ENCODE data around the gene EPHB2.

- TF ChIP-seq CTCF (IDR thresholded peaks at IDR 0.05; ENCODE audit: poor library complexity, severe bottlenecking): no peak
- no peak for TF ChIP-seq TAF1 (IDR thresholded peaks at IDR 0.05; ENCODE audit: low read depth)
- no peak for TF ChIP-seq POLR2AphosphoS5 (IDR thresholded peaks at IDR 0.05)
- no peak for TF ChIP-seq RAD21 (conservative IDR thresholded peaks at IDR 0.05)
- TF ChIP-seq EZH2 (IDR thresholded peaks at IDR 0.05; ENCODE audit: borderline replicate concordance, insufficient read depth, low read length, poor library complexity, severe bottlenecking): no peak
These were observed 164.6 kb downstream of the EPHB2 start for GRCh38 chr1:22875241-22875640.
